Bone marrow (tissue), 2 donors: ENCODE data around the gene LLGL1.
A peak's percentile ranks its signal among the peaks of the same experiment; 100 is the strongest.
"Not testable (repeated sequence)": the region's sequence is repeated elsewhere in the genome, so short reads cannot be mapped to it uniquely, and the experiment has no call there.

ENCODE experiments used
- DNase-seq, 2 donors: peaks; one replicate each; lab custom pipeline; 2025; lab: John Stamatoyannopoulos, UW

LLGL1 gene

DNA sequence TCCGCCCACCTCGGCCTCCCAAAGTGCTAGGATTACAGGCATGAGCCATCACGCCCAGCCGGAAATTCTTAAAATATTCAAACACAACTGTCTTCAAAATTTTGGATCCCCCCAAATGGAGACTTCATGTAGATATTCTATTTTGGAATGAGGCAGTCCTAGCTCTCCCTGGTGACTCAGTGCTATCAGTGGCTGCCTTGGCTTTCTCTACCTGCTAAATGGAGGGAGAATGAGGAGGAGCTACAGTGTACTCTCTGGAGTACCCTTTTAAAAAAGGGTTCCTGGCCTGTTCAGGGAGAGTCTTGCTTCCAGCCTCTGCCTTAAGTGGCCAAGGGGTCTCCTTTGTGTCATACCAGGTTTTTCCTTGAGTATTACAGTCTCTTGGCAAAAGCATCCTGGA, 31.0 kb upstream of the LLGL1 start:
- DNase-seq = no peak

DNA sequence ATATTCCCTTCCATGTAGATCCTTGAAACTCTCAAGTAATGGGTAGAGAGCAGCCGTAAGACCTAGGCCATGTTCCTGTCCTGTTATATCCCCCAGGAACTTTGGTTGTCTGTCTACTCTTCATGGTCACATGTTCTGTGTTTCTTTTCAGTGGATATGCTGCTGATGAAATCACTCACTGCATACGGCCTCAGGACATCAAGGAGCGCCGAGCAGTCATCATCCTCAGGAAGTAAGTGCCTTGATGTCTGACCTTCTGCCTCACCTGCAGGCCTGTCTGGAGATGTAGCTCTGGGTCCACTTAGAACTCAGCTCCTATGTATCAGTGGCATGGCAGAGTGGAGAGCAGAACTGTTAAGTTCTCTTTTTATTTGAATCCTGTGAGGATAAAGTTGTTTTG, 30.6 kb upstream of the LLGL1 start:
- no peak for DNase-seq

DNA sequence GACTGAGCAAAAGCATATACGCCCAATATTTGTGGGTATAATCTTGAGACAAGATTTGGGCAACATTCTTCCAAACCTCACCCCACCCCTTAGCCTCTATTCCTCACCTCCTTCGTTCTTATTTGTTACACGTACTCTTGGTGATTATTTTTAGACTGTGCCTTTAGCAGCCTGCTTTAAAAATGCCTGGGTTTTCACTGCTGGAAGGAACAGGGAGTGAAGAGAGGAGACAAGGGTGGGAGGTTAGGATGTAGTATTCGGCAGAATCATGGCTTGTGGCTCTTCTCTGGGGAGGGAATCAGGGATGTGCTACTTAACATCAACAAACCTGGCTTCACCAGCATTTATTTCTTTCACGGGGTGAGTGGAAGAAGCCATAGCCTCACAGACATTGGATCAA, 30.2 kb upstream of the LLGL1 start:
- no peak for DNase-seq

DNA sequence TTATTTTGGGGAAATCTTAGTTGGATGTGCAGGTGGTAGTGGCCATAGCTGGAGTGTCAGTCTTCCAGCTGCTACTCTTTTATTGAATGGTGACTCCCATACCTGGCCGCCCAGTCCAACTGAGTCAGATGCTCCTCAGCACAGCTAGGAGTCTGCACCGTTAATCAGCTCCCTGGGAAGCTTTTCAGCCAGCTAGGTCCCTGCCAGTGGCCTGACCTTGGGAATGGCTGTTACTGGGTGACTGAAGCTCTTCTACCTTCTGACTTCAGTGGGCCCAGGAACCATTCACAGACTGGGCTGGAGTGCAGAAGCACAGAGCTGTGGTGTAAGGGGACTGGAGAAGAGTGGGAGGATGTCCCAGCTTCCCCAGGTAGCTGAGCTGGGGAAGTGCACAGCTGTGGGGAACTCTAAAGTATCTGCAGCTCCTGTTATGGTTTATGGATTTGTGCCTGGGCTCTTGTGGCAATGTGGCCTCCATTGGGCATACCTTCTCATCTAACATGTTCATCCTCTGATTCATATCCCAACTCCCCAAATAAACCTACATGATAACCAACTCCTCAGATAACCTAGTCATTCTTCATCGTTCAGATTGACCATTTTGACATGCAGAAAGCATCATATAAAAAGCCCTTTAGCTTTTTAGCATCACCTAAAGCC, 27.8 kb upstream of the LLGL1 start:
- DNase-seq = no peak

DNA sequence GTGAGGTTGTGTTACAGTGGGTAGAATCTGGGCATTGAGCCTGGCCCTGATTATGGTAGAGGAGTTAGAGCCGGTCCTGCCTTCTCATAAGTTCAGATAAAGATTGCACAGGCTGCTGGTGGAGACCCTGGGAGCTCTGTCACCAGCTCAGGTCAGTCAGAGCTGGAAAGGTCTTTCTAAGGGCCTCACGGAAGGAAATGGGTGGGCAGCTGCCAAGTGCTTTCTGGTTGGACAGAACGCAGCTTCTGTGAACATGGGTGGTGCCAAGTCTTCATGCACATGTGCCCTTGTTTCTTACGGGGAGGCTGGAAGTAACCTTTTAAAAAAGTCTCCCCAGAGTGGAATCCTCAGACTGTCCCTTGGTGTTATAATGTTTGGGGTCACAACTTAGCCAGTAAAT, 26.9 kb upstream of the LLGL1 start:
- no peak for DNase-seq

DNA sequence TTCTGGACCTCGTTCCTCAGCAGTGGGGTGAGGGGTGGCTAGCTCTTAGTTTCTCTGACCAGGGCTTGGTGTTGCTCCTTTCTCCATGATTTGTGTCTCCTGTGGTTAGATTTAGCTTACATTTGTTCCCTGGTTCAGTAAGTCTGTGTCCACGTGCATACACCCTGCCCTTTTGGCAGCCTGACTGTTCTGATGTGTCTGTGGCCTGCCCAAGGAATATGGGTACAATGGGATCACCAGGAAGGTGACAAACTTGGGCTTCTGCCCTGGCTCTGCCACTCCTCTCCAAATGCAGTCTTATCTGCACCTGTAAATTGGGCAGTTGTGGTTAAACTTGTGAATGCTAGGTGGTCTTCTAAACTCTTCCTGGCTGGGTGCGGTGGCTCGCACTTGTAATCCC, 24.3 kb upstream of the LLGL1 start:
- no peak for DNase-seq

DNA sequence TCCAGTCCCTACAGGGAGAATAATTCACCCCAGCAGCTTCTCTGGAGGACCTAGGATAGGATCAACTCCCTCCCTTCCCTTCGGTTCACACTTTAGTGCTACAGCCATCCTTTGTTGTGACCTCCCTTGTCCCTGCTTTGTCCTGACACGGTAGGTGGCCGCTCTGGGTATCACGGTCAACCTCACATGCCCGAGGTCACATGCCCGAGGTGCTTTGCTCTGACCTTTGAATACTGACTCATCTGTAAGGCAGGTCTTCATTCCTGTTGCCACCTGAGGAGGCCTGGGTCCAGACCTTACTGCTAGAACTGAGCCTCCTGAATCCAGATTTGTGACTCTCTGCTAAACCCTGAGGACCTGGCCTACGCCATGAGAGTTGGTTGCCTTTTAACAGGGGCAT, 22.1 kb upstream of the LLGL1 start:
- no peak for DNase-seq

DNA sequence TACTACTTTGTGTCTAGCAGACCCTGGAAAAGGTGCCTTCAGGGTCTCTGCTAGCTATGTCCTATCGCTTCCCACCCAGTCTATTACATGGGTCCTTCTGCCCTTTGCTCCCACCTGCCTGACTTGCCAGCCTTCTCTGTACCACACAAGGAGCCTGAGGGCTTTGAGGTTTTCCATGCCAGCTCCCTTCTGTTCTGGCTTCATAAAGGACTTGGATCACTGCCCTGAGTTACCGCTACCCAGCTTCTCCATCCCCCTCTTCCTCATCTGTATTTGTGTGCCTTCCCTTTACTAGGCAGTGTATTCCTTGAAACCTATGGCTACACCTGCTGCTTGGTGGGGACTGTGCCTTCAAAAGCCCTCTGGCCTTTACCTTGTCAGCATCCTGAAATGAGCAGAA, 19.6 kb upstream of the LLGL1 start:
- no peak for DNase-seq

DNA sequence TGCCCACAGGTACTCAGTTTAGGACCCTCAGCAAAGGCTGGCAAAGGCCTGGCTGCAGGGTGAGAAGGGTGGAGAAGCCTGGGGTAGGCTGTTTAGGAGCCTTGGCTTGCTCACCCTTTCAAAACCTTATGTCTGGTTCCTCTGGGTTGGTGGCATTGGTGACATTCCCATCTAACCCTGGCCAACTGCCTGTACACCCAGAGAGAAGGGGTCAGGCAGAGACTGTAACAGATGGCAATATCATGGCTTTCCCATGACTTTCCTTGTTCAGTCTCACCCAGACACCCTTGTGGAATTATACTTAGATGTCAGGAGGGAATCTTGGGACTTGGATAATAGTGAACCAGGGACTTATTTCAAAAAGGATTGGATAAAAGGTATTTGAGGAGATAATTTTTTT, 18.5 kb upstream of the LLGL1 start:
- no peak for DNase-seq

DNA sequence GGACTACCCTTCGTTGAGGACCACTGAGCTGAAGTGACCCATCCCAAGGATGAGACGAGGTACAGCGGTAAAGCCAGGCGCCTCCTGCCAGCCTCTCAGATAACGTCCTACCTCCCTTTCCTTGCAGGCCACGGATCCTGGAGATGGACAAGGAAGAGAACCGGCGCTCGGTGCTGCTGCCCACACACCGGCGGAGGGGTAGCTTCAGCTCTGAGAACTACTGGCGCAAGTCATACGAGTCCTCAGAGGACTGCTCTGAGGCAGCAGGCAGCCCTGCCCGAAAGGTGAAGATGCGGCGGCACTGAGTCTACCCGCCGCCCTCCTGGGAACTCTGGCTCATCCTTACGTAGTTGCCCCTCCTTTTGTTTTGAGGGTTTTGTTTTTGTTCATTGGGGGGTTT, 17.3 kb upstream of the LLGL1 start:
- no peak for DNase-seq

DNA sequence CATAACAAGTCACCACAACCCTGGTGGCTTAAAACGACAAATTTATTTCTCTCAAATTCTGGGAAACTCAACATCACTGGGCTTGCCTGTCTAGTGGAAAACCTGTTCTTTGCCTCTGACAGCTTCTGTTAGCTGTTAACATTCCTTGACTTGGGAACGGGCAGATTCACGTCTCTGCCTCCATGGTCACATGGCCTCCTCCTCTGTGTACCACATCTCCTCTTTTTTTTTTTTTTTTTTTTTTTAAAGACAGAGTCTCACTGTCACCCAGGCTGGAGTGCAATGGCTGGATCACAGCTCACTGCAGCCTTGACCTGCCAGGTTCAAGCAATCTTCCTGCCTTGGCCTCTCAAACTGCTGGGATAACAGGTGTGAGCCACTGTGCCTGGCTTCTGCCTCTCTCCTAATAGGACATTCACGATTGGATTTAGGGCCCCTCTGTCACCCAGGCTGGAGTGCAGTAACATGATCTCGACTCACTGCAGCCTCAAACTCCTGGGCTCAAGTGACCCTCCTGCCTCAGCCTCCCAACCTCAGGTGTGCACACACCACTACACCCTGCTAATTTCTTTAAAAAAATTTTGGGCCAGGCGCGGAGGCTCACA, 11.7 kb upstream of the LLGL1 start:
- no peak for DNase-seq

DNA sequence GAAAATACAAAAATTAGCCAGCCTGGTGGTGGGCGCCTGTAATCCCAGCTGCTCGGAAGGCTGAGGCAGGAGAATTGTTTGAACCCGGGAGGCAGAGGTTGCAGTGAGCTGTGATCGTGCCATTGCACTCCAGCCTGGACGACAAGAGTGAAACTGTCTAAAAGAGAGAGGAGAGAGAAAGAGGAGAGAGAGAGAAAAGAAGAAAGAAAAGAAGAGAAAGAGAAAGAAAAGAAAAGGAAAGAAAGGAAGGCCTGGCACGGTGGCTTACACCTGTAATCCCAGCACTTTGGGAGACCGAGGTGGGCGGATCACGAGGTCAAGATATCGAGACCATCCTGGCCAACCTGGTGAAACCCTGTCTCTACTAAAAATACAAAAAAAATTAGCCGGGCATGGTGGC, 8.5 kb upstream of the LLGL1 start:
- DNase-seq = not testable (repeated sequence)

DNA sequence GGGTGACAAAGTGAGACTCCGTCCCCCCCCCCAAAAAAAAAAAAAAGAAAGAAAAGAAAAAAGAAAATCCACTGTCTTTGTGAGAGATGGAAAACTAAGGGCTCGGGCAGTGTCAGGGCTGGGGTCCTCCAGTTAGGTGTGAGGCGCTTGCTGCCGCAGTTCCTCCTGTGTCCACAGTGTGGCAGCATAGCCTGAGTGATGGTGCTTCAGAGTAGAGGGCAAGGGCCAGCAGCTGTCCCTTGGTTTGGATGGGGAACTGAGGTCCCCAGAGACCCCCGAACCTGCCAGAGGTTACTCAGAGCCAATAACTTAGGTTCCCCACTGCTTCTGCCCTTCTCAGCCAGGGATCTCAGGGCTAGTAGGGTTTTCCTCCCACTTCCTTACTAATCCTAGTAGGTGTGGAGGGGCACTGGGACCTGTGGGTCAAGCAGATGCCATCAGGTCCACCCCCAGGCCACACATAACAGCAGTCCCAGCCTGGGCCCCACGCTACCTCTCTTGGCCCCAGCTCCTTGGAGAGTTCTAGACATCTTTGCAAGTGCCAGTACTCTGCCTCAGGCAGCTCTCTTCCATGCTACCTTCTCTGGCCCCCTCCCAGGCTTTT, 7.9 kb upstream of the LLGL1 start:
- DNase-seq = peak; percentile 11 to 18

DNA sequence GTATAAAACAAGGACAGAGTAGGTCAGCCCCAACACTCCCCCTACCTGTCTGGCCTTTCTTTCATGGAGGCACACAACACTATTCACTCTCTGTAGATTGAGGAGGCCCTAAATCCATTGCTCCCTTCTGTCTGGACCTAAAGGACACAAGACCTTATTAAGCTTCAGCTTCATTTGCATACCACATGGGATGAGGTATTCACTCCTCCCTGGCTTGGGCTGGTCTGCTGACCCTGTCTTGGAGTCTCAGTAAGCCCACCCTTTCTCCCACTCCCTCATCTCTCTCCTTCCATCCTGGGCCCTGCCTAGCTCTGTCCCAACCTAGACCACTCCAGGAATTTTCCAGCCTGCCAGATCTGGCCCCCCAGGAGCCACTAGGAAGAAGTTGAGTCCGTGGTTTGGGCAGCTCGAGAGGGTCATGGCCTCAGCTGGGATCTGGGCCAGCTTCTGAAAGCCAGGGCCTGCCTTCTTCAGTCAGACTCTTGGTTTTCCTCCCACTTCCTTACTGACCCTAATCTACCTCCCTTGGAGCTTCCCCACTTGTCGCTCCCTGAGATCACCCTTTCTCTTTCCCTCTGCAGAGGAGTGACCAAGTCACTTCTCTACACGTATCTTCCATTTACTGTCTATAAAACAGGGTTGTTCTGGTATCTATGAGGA, 6.5 kb upstream of the LLGL1 start:
- DNase-seq = no peak

DNA sequence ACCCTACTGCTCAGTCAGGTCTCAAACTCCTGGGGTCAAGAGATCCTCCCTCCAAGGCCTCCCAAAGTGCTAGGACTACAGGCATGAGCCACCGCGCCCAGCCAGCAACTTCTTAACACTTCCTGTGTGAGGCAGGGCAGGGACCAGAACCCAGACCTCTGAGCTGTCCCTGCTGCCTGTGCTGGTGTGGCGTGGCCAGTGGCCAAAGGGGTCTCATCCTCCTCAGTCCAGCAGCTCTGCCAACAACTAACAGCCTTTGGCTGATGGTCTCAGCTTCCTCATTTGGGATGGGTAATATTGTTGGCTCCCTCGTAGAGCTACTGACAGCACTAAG, 1.4 kb upstream of the LLGL1 start:
- no peak for DNase-seq

DNA sequence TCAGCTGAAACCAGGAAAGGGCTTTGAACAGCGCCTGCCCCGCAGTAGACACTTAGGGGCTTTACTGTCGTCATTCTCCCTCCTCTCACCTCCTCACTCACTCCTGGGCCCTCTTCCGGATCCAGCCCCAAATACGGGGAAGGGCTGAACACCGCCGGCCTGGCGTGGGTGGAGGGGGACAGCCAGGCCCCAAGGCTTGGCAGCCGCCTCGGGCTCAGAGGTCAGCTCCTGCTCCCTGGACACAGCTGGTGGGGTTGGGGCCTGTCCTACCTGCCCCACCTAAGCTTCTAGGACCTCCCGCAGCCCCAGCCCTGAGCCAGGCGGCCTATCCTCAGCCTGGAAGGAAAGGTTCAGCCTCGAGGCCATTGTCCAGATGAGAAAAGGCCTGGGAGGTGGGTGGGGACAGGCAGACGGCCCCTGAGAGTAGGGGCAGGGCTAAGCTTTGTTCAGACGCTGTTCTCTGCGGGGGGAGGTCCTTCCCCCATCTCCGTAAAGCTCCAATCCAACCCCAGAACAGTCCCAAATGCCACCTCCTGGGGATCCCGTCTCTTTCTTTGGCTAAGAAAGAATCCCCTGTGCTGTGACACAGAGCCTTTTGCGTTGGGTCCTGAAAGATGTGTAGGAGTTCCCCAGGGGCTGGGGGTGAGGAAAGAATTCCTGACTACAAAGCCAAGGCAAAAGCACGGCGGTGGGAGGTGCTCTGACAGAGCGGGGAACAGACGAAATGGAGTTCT, 881 bp upstream of the LLGL1 start:
- peak in 1 of 2 donors; percentile 3 for DNase-seq

DNA sequence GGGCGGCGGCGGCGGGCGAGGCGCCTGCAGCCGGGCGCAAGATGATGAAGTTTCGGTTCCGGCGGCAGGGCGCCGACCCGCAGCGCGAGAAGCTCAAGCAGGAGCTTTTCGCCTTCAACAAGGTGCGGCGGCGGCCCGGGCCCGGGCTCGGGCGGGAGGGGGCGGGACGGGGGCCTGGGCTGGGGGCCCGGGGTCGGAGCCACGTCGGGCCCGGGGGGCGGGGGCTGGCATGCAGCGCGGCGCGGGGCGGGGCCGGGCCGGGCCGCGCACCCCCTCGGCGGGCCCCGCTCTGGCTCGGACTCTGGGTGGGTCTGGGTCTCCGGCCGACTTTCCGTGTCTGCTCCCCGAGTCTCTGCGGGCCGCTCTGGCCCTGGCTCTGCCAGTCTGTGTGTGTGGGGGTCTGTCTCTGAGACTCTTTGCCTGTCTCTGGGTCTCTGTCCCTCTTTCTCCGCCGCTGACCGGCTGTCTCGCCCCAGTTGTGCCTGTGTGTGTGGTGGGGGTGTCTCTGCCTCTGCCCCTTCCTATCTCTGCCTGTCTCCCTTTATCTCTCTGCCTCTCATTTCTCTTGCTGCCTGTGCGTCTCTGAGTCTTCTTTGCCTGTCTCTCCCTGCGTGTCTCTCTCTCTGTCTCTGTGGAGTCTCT, 328 bp downstream of the LLGL1 start:
- DNase-seq = peak in 1 of 2 donors; percentile 52

DNA sequence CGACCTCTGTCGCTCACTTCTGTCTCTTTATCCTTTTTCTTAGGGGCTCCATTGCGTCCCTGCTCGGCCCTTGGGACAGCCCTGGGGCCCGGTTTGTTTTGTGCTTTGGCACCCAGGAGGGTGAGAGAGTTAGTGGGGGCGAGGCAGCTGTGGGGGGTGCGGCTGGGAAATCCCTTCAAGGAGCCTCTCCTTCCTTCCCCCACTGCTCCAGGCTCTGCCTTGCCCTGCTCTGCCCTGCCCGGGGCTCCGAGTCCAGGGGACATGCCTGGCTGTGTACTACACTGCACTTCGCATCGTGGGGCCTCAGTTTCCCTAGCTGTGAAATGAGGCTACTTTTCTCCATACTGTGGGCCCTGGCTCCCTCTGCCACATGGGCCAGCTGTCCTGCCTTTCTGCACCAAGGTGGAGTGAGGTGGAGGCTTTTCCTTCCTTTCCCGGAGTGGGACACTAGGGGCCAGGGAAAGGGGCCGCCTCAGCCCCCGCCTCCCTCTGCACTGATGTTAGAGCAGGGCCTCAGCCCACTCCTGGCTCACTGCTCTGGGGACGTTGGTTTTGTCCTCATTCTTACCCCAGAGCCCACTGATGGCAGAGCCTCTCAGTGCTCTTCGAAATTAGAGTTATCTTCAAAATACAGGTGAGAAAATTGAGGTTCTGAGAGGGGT, 980 bp downstream of the LLGL1 start:
- no peak for DNase-seq

DNA sequence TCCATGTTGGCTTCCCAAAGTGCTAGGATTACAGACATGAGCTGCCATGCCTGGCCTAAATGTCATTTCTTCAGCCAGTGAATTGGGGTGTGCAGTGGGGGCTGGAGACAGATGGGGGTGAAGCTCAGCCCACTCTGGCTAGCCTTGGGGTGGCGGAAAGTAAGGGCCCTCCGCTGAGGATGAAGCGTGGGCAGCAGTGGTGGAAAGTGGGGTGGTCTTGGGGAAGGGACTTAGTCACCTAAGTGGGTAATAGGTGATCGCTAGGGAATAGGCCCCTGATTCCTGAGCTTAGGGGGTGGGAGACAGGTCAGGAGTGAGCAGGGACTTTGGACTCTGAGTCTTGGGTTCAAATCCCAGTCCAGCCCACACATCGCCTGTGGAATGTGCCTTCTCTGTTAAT, 2.2 kb downstream of the LLGL1 start:
- no peak for DNase-seq

DNA sequence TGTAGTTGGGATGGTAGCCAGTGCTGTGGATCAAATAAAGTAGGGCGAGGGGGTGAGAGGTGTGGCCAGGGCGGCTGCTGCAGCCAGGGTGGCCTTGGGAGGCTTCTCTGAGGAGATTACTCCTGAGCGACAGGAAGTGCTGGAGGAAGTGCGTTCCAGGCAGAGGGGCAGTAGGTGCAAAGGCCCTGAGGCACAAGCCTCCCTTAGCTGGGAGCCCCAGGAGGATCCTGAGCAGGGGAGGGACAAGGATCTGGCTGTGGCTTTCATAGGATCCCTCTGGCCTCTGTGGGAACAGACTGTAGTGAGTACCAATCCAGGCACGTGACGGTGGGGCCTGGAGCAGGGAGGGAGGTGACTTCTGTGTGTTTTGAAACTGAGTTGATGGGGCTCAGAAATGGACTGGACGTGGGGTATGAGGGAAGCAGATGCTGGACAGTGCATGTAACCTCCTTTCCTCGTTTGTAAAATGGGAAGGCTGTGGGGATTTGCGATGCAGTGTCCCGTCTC, 2.8 kb downstream of the LLGL1 start:
- DNase-seq = no peak

DNA sequence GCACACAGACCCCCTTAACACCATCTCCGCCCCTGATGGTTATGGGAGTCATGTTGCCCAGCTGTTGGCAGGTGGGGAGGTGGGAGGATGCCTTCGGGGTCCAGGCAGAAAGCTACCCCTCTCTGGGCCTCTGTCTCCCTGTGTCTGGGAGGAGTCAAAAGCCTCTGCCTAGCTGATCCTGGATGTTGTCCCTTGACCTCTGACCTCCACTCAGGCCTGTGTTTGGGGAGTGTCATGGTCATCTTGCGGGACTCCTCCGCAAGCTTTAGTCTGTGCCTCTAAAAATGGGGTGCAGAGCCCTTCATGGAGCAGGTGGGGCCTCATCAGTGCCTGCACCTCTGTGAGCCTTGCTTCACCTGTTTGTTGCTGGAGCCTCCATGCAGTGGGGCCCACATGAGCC, 3.8 kb downstream of the LLGL1 start:
- DNase-seq = no peak

DNA sequence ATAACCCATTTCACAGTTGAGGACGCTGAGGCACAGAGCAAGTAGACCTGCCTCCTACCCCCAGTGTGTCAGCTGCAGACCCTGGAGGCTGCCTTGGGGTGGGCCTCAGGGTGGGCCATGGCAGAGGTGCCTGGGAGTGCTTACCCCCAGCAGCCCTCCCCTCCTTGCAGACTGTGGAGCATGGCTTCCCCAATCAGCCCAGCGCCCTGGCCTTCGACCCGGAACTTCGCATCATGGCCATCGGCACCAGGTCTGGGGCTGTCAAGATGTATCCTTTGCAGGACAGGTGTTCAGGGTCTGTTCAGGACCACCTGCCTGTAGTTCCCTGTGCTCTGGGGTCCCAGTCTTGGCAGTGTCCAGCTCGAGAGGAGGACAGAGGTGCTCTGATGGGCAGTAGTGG, 4.3 kb downstream of the LLGL1 start:
- no peak for DNase-seq
